KOPT-K1 (cell line): ENCODE results near the gene NGF.

ENCODE experiments used
- H3K27ac ChIP-seq: fragments of 200-600 bp; sonication (generic); 2 replicates; pipeline ENCODE4 v1.5.1; 2016; ENCODE audit warnings: antibody characterized with exemption, mild to moderate bottlenecking, low read depth, low read length; ENCODE audit not compliant: poor library complexity, severe bottlenecking
- H3K36me3 ChIP-seq: fragments of 200-600 bp; sonication (generic); 2 replicates; pipeline ENCODE4 v1.5.1; 2017; ENCODE audit warnings: antibody characterized with exemption, mild to moderate bottlenecking, low read length, moderate library complexity; ENCODE audit not compliant: insufficient read depth
- H3K9me3 ChIP-seq: fragments of 200-600 bp; sonication (generic); 2 replicates; pipeline ENCODE4 v1.5.1; 2017; ENCODE audit warnings: antibody characterized with exemption, low read length, mild to moderate bottlenecking; ENCODE audit not compliant: insufficient read depth, poor library complexity, severe bottlenecking

Gene NGF

GRCh38 chr1:115286431-115287205, 51.4 kb downstream of the NGF start:
- no peaks in the 10 kb centered on the region for H3K36me3 ChIP-seq
- H3K27ac ChIP-seq: no peak overlapping the region
- no peaks in the 10 kb centered on the region for H3K9me3 ChIP-seq

GRCh38 chr1:115284209-115284608, 53.8 kb downstream of the NGF start:
- H3K36me3 ChIP-seq: no peaks in the 10 kb centered on the region
- no peaks in the 10 kb centered on the region for H3K9me3 ChIP-seq
- H3K27ac ChIP-seq: no peak overlapping the region

- no peaks in the 10 kb centered on the region for H3K36me3 ChIP-seq
- H3K9me3 ChIP-seq: no peaks in the 10 kb centered on the region
- H3K27ac ChIP-seq: no peak overlapping the region
These were observed 54.3 kb downstream of the NGF start for GRCh38 chr1:115283681-115284146.

GRCh38 chr1:115283249-115283648, 54.8 kb downstream of the NGF start:
- no peaks in the 10 kb centered on the region for H3K36me3 ChIP-seq
- no peaks in the 10 kb centered on the region for H3K9me3 ChIP-seq
- no peak overlapping the region for H3K27ac ChIP-seq

DNA sequence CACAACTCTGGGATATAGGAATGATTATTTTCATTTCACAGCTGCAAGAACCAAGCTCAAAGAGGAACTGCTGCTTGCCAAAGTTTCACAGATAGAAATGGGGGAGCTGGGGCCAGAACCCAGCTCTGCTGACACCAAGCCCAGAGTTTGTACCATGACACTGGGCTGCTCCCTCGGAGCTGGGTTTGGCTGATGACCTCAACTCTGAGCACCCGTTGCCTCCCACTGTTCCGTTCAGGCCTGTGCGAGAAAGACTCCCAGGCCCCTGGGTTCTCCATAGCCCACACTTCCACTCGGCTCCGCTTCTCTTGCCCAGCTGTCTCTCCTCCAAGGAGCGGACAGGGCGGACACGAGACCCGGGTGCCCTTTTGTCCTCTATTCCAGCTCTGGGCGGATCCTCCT, 55.2 kb downstream of the NGF start:
- H3K9me3 ChIP-seq: no peaks in the 10 kb centered on the region
- H3K27ac ChIP-seq: no peak overlapping the region

DNA sequence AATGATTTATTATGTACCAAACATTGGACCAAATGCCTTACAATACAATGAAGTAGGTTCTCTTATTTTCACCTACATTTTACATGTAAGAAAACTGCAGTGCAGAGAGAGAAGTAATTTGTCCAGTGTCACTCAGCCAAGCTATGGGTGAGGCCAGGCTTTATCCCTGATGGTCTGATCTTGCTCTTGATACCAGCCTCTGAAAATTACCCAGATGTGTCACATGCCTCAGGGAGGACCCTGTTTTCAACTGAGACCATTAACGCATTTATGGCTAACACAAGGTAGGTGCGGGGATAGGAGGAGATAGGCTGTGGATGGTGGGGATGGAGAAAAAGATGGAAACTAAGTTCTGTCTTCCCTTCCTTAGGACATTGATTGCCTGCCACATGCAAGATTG, 56.9 kb downstream of the NGF start:
- Histone ChIP-seq H3K36me3 (no peaks in the 10 kb centered on the region), H3K27ac (no peak overlapping the region), H3K9me3 (peaks cover 10% of the 10 kb centered on the region)

More for the DNA sequence above, 55.2 kb downstream of the NGF start:
- H3K36me3 ChIP-seq: no peaks in the 10 kb centered on the region

DNA sequence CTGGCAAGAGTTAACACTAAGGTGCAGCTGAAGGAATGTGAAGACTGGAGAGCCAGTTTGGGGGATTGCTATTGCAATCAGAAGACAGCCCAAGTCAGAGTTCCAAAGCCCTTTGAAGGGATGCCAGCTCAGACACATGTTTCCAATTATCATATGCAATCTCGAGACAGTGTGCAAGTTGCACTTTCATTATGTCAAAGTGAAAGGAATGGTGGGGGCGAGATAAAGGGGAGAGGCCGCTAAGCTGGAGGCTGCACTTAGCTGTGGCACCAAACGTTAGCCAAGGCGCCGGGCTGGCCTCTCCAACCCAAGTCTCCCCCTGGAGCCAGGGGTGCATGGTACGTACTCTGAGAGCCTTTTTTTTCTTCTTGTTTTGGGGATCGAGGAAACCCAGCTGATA, 58.0 kb downstream of the NGF start:
- H3K27ac ChIP-seq: no peak overlapping the region
- H3K36me3 ChIP-seq: no peaks in the 10 kb centered on the region
- peaks cover 10% of the 10 kb centered on the region for H3K9me3 ChIP-seq

GRCh38 chr1:115278211-115278610, 59.8 kb downstream of the NGF start:
- H3K9me3 ChIP-seq: peaks cover 10% of the 10 kb centered on the region
- H3K36me3 ChIP-seq: no peaks in the 10 kb centered on the region
- no peak overlapping the region for H3K27ac ChIP-seq

DNA sequence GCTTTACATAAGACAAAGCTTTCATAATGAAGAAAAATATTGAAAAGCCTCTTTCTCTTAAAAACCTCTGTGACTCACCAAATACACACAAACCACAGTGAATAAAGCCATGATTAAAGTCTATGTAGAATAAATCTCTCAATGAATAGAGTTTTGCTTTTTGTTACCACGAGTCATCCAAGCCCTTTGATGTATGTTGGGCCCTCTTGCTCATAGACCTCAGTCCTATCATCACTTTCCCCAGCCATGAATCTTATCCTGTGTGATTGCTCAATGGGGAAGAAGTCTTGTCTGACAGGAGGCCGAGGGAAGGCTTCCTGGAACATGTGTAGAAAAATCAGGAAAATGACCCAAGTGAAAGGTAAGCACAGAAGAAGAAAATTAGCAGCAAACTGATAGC, 60.8 kb downstream of the NGF start:
- H3K36me3 ChIP-seq: no peaks in the 10 kb centered on the region
- peaks cover 10% of the 10 kb centered on the region for H3K9me3 ChIP-seq
- H3K27ac ChIP-seq: no peak overlapping the region

GRCh38 chr1:115275216-115275615, 62.8 kb downstream of the NGF start:
- no peaks in the 10 kb centered on the region for H3K36me3 ChIP-seq
- H3K9me3 ChIP-seq: peaks cover 10% of the 10 kb centered on the region
- H3K27ac ChIP-seq: no peak overlapping the region

DNA sequence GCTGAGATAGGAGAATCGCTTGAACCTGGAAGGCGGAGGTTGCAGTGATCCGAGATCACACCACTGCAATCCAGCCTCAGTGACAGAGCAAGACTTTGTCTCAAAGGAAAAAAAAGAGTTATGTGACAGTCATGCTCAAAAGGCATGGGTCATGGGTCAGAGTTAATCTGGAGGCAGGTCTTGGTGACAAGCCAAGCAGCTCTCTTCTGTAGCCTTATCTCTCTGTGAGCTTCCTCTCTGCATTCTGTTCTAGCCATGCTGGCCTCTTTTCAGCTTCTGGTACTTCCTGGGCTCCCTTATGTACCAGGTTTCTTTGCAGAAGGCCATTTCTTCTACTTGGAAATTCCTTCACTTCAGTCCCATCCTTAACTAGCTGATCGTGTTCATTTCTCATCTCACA, 63.6 kb downstream of the NGF start:
- Histone ChIP-seq H3K27ac (no peak overlapping the region), H3K36me3 (no peaks in the 10 kb centered on the region), H3K9me3 (peaks cover 10% of the 10 kb centered on the region)

DNA sequence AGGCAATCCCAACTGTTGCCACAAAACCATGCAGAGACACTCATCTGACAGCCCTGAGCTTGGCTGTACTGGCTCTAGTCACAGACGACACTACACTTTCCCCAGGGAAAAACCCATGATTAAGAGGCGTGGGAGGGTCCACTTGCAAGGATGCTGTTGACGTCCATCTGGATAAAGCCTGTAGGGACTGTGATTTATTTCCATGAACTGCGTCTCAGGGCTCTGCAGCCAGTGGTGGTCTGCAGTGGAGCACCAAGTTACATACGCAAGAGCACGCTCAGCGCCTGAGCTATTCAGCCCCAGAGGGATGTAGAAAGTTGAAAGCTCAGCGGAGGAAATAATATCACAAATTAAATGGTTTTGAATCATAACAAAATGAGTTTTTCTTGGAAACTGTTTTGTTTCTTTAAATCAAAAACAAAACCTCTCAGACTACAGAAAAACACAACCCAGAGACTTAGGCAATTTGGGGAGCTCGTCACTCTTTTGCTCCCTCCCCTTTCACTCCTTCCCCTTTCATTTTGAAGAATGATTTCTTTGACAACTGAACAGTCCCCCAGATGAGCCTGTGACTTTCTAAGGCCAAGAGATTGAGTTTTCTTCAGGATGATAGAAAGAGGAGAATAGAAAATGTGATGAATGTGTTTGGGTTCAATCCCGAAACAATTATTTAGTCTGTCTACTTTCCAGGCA, 71.2 kb downstream of the NGF start:
- no peak overlapping the region for H3K27ac ChIP-seq
- H3K36me3 ChIP-seq: no peaks in the 10 kb centered on the region
- no peaks in the 10 kb centered on the region for H3K9me3 ChIP-seq

- Histone ChIP-seq H3K9me3 (no peaks in the 10 kb centered on the region), H3K27ac (no peak overlapping the region)
These were observed 73.0 kb downstream of the NGF start for GRCh38 chr1:115265099-115265498.

DNA sequence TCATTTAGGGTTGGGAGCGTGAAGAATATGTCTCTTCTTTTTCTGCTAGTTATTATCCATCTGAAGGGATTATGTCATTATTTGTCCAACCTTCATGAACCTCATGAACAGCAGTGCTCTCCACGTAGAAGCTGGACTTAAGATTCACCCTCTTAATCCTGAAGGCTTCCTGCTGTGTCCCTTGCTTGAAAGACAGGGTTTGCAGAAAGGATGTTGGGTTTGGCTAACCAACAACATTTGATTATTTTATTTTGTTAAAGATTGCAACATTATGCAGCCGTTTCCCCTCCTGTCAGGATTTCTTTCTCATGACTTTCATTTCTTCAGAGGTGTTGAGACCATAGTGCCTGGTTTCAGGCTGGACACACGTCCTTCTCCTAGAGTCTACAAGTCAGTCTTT, 75.2 kb downstream of the NGF start:
- H3K9me3 ChIP-seq: peaks cover 13% of the 10 kb centered on the region
- H3K36me3 ChIP-seq: no peaks in the 10 kb centered on the region
- H3K27ac ChIP-seq: no peak overlapping the region

More at GRCh38 chr1:115265099-115265498, 73.0 kb downstream of the NGF start:
- no peaks in the 10 kb centered on the region for H3K36me3 ChIP-seq

DNA sequence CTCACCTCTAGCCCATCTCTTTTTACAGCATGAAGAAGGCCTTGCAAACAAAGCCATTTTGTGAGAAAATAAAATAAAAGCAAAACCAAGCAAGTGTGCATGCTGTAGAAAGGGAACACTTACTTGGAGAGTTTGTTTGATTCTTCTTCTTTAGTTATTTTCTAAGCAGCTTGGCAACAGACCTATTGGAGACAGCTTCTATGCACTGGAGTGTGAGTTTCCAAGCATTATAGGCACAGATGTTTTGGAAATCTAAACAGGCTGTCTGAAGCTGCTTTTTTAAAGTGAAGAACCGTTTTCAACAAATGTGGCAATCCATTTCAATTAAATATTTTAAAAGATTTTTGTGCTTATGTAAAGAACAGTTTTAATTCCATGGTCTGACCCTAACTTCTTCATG, 76.6 kb downstream of the NGF start:
- H3K9me3 ChIP-seq: peaks cover 16% of the 10 kb centered on the region

More for the DNA sequence above, 76.6 kb downstream of the NGF start:
- Histone ChIP-seq H3K36me3 (no peaks in the 10 kb centered on the region), H3K27ac (no peak overlapping the region)
